Testis (tissue), 3 donors: ENCODE data around the gene SUPT7L. TPM values are rescaled to one million over a fixed set of nuclear protein-coding genes. Genes with fewer than 3 reads are reported as not detected.

ENCODE experiments used
- DNase-seq: peaks from one replicate; pipeline ENCODE4 v3.0.0-alpha.2; 2019
- H3K27ac ChIP-seq, 2 donors: fragments of 200-600 bp; sonication (generic); one replicate each; pipeline ENCODE4 v1.5.1; 2019
- H3K27me3 ChIP-seq: fragments of 200-600 bp; sonication (generic); one replicate; pipeline ENCODE4 v1.5.1; 2019
- H3K36me3 ChIP-seq: fragments of 200-600 bp; sonication (generic); one replicate; pipeline ENCODE4 v1.5.1; 2017; ENCODE audit warnings: low read depth; ENCODE audit errors: missing control alignments
- H3K4me1 ChIP-seq: fragments of 200-600 bp; sonication (generic); one replicate; pipeline ENCODE4 v1.5.1; 2019
- H3K4me3 ChIP-seq, 2 donors: fragments of 200-600 bp; sonication (generic); one replicate each; pipeline ENCODE4 v1.5.1; 2017 to 2019
- H3K9me3 ChIP-seq: fragments of 200-600 bp; sonication (generic); one replicate; pipeline ENCODE4 v1.5.1; 2017
- CTCF ChIP-seq, 3 experiments: fragments of 450-650 bp in 2 of 3; fragments of 200-600 bp in 1 of 3; sonication (generic) in 1 of 3; IDR thresholded peaks; one replicate each; pipeline ENCODE4 v1.5.1; 2016 to 2019; ENCODE audit warnings: antibody characterized with exemption in 3 of 3, mild to moderate bottlenecking in 2 of 3, moderate library complexity in 1 of 3
- POLR2A ChIP-seq: fragments of 450-650 bp; IDR thresholded peaks from one replicate; pipeline ENCODE4 v1.6.1; 2017; ENCODE audit warnings: antibody characterized with exemption, mild to moderate bottlenecking, moderate library complexity
- WGBS, 2 donors: methylation state at CpG; one replicate each; pipeline ENCODE4 v1.1.5; 2018; 5-methylcytosine and 5-hydroxymethylcytosine counted together
- intact Hi-C: fragments of 100-400 bp; cut with DNase I; formaldehyde crosslinking; loops from one replicate; pipeline ENCODE4 v1.15.1; 2023; ENCODE audit warnings: low total_unique reads
- polyA plus RNA-seq: library from polyadenylated mRNA; stranded (reverse); fragments of 350-450 nt; fragmentation: Illumina TruSeq; extraction: RNeasy Lipid Tissue Mini Kit (QIAGEN cat#74804); gene quantifications from one replicate; pipeline ENCODE4 v1.2.3, GENCODE V29; 2014; ENCODE audit warnings: low read depth, low replicate concordance; ENCODE audit not compliant: insufficient read depth
- total RNA-seq, 2 donors: library from RNA; depleted of rRNA; stranded (reverse); fragments of >200 nt; gene quantifications; one replicate each; pipeline ENCODE4 v1.2.3, GENCODE V29; 2016

SUPT7L gene
- total and polyA plus RNA-seq, 3 donors from 2014 or later = 39.3 to 40.4 (median 39.9) TPM

DNA sequence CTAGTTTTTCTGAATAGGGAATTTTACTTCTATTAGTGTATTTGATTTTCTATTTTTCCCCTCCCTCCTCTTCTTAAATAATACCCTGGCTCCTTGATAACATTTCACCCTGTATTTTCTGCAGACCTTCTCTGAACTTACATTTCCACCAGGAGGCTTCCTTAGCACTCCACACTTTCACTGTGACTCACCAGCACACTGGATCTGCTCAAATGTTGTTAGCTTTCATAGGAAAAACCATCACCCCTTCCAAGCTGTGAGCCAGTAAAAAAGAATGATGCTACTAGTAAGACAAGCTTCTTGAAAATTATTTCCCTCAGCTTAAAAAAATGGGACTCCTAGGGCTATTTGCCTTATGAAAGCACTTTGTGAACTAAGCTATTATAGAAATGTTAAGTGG, 16.1 kb downstream of the SUPT7L start:
- no peaks in the 10 kb centered on the region for H3K4me1 ChIP-seq
- no peak for DNase-seq
- intact Hi-C loops = no loop called here
- no peaks in the 10 kb centered on the region for H3K27me3 ChIP-seq
- no peak overlapping the region for H3K27ac ChIP-seq
- H3K36me3 ChIP-seq = no peaks in the 10 kb centered on the region
- no peak overlapping the region for H3K4me3 ChIP-seq
- no peaks in the 10 kb centered on the region for H3K9me3 ChIP-seq
- no peak for TF ChIP-seq CTCF (IDR thresholded peaks at IDR 0.05)
- TF ChIP-seq POLR2A = no peak

GRCh38 chr2:27645197-27645596, 18.2 kb downstream of the SUPT7L start:
- Histone ChIP-seq H3K4me3 (no peak overlapping the region), H3K27me3 (no peaks in the 10 kb centered on the region), H3K27ac (no peak overlapping the region), H3K4me1 (no peaks in the 10 kb centered on the region), H3K36me3 (no peaks in the 10 kb centered on the region), H3K9me3 (no peaks in the 10 kb centered on the region)
- intact Hi-C loops = no loop called here
- TF ChIP-seq CTCF (IDR thresholded peaks at IDR 0.05) (no peak), POLR2A (no peak)
- no peak for DNase-seq

- Histone ChIP-seq H3K4me1 (no peaks in the 10 kb centered on the region), H3K27me3 (no peaks in the 10 kb centered on the region), H3K4me3 (no peak overlapping the region), H3K36me3 (no peaks in the 10 kb centered on the region), H3K9me3 (no peaks in the 10 kb centered on the region), H3K27ac (no peak overlapping the region)
- DNase-seq = no peak
- 70 to 80% methylated on average over 2 of the region's 2 CpGs for WGBS, 2 donors
- TF ChIP-seq POLR2A = no peak
- TF ChIP-seq CTCF (IDR thresholded peaks at IDR 0.05) = no peak
- intact Hi-C loops = no loop called here
Observed at GRCh38 chr2:27640722-27641245, 22.6 kb downstream of the SUPT7L start.

GRCh38 chr2:27638709-27639108, 24.7 kb downstream of the SUPT7L start:
- WGBS, 2 donors = 55 to 57% methylated on average over 3 of the region's 3 CpGs
- no peak overlapping the region for H3K4me3 ChIP-seq
- DNase-seq = no peak
- no peaks in the 10 kb centered on the region for H3K4me1 ChIP-seq
- H3K27me3 ChIP-seq = no peaks in the 10 kb centered on the region
- TF ChIP-seq CTCF (IDR thresholded peaks at IDR 0.05) = no peak
- TF ChIP-seq POLR2A = no peak
- H3K27ac ChIP-seq = no peak overlapping the region
- no peaks in the 10 kb centered on the region for H3K36me3 ChIP-seq
- intact Hi-C loops = no loop called here
- no peaks in the 10 kb centered on the region for H3K9me3 ChIP-seq

DNA sequence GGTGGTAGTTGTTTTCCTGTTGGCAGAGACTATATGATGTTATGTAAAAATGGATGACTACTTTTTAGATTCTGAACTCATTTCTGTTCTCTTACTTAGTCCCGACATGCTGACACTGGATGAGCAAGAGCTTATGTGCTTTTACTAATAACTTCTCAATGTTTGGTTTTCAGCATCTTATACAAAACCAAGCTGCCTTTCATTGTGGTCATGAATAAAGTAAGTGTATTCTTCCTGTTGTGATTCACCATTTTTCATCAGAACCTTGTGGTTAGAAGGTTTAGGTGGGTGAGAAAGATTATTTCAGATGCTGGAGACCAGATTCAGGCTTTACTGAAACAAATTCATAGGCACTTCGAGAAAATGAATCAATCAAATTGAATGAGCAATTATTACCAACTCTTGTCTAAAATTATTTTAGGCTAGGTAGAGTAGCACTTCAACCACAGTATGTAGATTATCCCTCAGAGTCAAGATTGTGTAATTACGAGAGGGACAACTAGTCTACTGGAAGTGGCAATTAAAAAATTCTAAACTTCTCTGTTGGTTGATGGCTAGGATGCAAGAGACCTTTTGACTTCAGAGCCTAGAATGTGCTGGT, 25.3 kb downstream of the SUPT7L start:
- Histone ChIP-seq H3K4me1 (no peaks in the 10 kb centered on the region), H3K27ac (no peak overlapping the region), H3K9me3 (no peaks in the 10 kb centered on the region), H3K4me3 (no peak overlapping the region), H3K36me3 (no peaks in the 10 kb centered on the region), H3K27me3 (no peaks in the 10 kb centered on the region)
- 88 to 94% methylated on average over 3 of the region's 3 CpGs for WGBS, 2 donors
- no peak for DNase-seq
- TF ChIP-seq CTCF (IDR thresholded peaks at IDR 0.05) = no peak
- no peak for TF ChIP-seq POLR2A
- intact Hi-C loops = no loop called here
